HepG2 (cell line): ENCODE data around the gene ADIPOR2. TPM values are rescaled to one million over a fixed set of nuclear protein-coding genes. Genes with fewer than 3 reads are reported as not detected.

Experiments
- ATAC-seq: fragments of 200-7000 bp; cut with Tn5 transposase; 3 replicates; pipeline ENCODE4 v1.9.1; 2020; ENCODE audit warnings: mild to moderate bottlenecking, moderate library complexity
- BruUV-seq: library from RNA; stranded (reverse); fragments of 400-500 nt; replicated peaks from 2 replicates; lab custom pipeline; 2021; lab: Mats Ljungman, UMichigan
- CTCF ChIA-PET: fragments of 300-600 bp; formaldehyde crosslinking; extraction: SDS; loops from one replicate; lab custom pipeline; 2021; ENCODE audit warnings: low total read pairs, inconsistent platforms, low intra/inter-chr PET ratio; lab: Yijun Ruan, JAX
- POLR2A ChIA-PET: fragments of 350-600 bp; sonication (Branson Sonifier 250); formaldehyde crosslinking; loops from one replicate; lab custom pipeline; 2020; ENCODE audit warnings: antibody characterized with exemption, inconsistent platforms; lab: Yijun Ruan, JAX
- DNase-seq: peaks from one replicate; pipeline ENCODE4 v3.0.0-alpha.2; 2015; ENCODE audit warnings: low spot score
- FAIRE-seq: peaks from 3 replicates; lab custom pipeline; 2011; peaks lifted over from hg19 to GRCh38; lab: Jason Lieb, UNC
- H2AFZ ChIP-seq: one replicate; pipeline ENCODE4 v1.6.1; 2011; ENCODE audit warnings: low read length, inconsistent platforms
- H3K27ac ChIP-seq: fragments of 300-600 bp; 3 replicates; pipeline ENCODE4 v1.8.0; 2011; ENCODE audit warnings: mixed run types, mild to moderate bottlenecking, mixed read lengths, low read length, inconsistent platforms; ENCODE audit not compliant: insufficient read depth; ENCODE audit errors: extremely low read length
- H3K27me3 ChIP-seq, 2 experiments: fragments of 200-600 bp in 1 of 2; 2 replicates in 1 of 2; 3 replicates in 1 of 2; pipeline versions ENCODE4 v1.6.0 to v1.8.0; 2011; ENCODE audit warnings: low read length in 2 of 2, mild to moderate bottlenecking in 2 of 2, moderate library complexity in 2 of 2, inconsistent platforms in 1 of 2; ENCODE audit not compliant: insufficient read depth in 2 of 2, control insufficient read depth in 1 of 2
- H3K36me3 ChIP-seq, 2 experiments: fragments of 200-600 bp in 1 of 2; replicated peaks in 1 of 2; 2 replicates in 1 of 2; 3 replicates in 1 of 2; pipeline versions ENCODE4 v1.5.1 to v1.8.0; 2011; ENCODE audit warnings: low read length in 2 of 2, inconsistent platforms in 1 of 2; ENCODE audit not compliant: insufficient read depth in 2 of 2, control insufficient read depth in 1 of 2
- H3K4me1 ChIP-seq: 2 replicates; pipeline ENCODE4 v1.5.1; 2012; ENCODE audit warnings: low read length, inconsistent platforms; ENCODE audit not compliant: insufficient read depth
- H3K4me2 ChIP-seq: 2 replicates; pipeline ENCODE4 v1.6.0; 2011; ENCODE audit warnings: low read depth, low read length, inconsistent platforms
- H3K4me3 ChIP-seq, 3 experiments: fragments of 200-600 bp in 1 of 3; sonication (generic), shearing (Covaris generic) in 1 of 3; replicated peaks in 1 of 3; 2 replicates each; pipeline ENCODE4 v1.5.1; 2011 to 2016; ENCODE audit warnings: low read length in 3 of 3, inconsistent platforms in 2 of 3, low read depth in 2 of 3, mild to moderate bottlenecking in 2 of 3, control low read depth in 1 of 3, mixed read lengths in 1 of 3; ENCODE audit not compliant: insufficient read depth in 1 of 3
- H3K79me2 ChIP-seq: one replicate; pipeline ENCODE4 v1.6.1; 2011; ENCODE audit warnings: low read length, inconsistent platforms; ENCODE audit not compliant: insufficient read depth
- H3K9ac ChIP-seq: 2 replicates; pipeline ENCODE4 v1.6.0; 2011; ENCODE audit warnings: mild to moderate bottlenecking, low read depth, low read length, inconsistent platforms; ENCODE audit not compliant: insufficient read depth
- H3K9me3 ChIP-seq: 2 replicates; pipeline ENCODE4 v1.5.1; 2012; ENCODE audit warnings: mild to moderate bottlenecking, low read length
- H4K20me1 ChIP-seq: 2 replicates; pipeline ENCODE4 v1.6.0; 2011; ENCODE audit warnings: inconsistent platforms, mild to moderate bottlenecking, low read length, moderate library complexity; ENCODE audit not compliant: insufficient read depth
- ARHGAP35 ChIP-seq: sonication (generic); formaldehyde crosslinking; IDR thresholded peaks from 2 replicates; pipeline ENCODE4 v1.9.0; 2022; ENCODE audit warnings: mild to moderate bottlenecking, inconsistent platforms, moderate library complexity, missing genetic modification reagents, borderline replicate concordance
- CENPT ChIP-seq: sonication (generic); formaldehyde crosslinking; IDR thresholded peaks from 2 replicates; pipeline ENCODE4 v1.8.0; 2022; ENCODE audit warnings: low read depth, mild to moderate bottlenecking, moderate library complexity, missing genetic modification reagents
- POLR2AphosphoS5 ChIP-seq: IDR thresholded peaks from 2 replicates; pipeline ENCODE4 v1.6.1; 2012; ENCODE audit warnings: low read depth, low read length
- RARG ChIP-seq: sonication (generic); formaldehyde crosslinking; IDR thresholded peaks from 2 replicates; pipeline ENCODE4 v1.4.0; 2020; ENCODE audit warnings: low read depth, mild to moderate bottlenecking, missing genetic modification reagents
- RBM39 ChIP-seq: fragments of 200-400 bp; formaldehyde crosslinking; IDR thresholded peaks from one replicate; pipeline ENCODE4 v1.6.1; 2018; ENCODE audit warnings: antibody characterized with exemption, mild to moderate bottlenecking, low read depth, low read length; ENCODE audit not compliant: poor library complexity, severe bottlenecking
- ZFX ChIP-seq: sonication (generic); formaldehyde crosslinking; IDR thresholded peaks from 2 replicates; pipeline ENCODE4 v1.4.0; 2020; ENCODE audit warnings: mild to moderate bottlenecking, low read depth, missing genetic modification reagents, moderate library complexity
- ZNF33A ChIP-seq: sonication (generic); formaldehyde crosslinking; IDR thresholded peaks from 2 replicates; pipeline ENCODE4 v1.5.1; 2020; ENCODE audit warnings: missing genetic modification reagents, mild to moderate bottlenecking, moderate library complexity, borderline replicate concordance
- ZNF547 ChIP-seq: sonication (generic); formaldehyde crosslinking; IDR thresholded peaks from 2 replicates; pipeline ENCODE4 v1.5.1; 2020; ENCODE audit warnings: mild to moderate bottlenecking, missing genetic modification reagents
- ZNF550 ChIP-seq: sonication (generic); formaldehyde crosslinking; IDR thresholded peaks from 2 replicates; pipeline ENCODE4 v1.4.0; 2020; ENCODE audit warnings: mild to moderate bottlenecking, missing genetic modification reagents, borderline replicate concordance
- WGBS: methylation state at CpG from one replicate; pipeline ENCODE4 v1.1.6; 2017; ENCODE audit warnings: low lambda C conversion rate; 5-methylcytosine and 5-hydroxymethylcytosine counted together
- in situ Hi-C: cut with HindIII; loops from 2 replicates; pipeline ENCODE4 v1.10.0; 2017; ENCODE audit warnings: low pct_unique_long_range_greater_than_20kb; ENCODE audit not compliant: extremely low pct_ligation_motif_present
- intact Hi-C: fragments of 100-400 bp; cut with micrococcal nuclease; formaldehyde crosslinking; loops from one replicate; pipeline ENCODE4 v1.10.0; 2022; ENCODE audit not compliant: unreplicated experiment
- polyA plus RNA-seq, 8 experiments: library from polyadenylated mRNA; depleted of rRNA in 3 of 8; stranded (reverse) in 7 of 8; unstranded in 1 of 8; fragments of >200 nt; fragmentation: Illumina TruSeq in 4 of 8; extraction: Trizol in 4 of 8; gene quantifications; 2 replicates each; pipeline versions ENCODE4 v1.2.1 to v1.2.3, GENCODE V29; 2011 to 2016; ENCODE audit warnings: low read depth in 4 of 8, missing spikeins in 1 of 8, mixed read lengths in 1 of 8; ENCODE audit not compliant: insufficient read depth in 1 of 8
- total RNA-seq, 5 experiments: library from RNA; depleted of rRNA; stranded (reverse); fragments of >200 nt; fragmentation: Illumina TruSeq; extraction: Trizol; gene quantifications; 2 replicates each; pipeline ENCODE4 v1.2.3, GENCODE V29; 2016; ENCODE audit warnings: low read depth in 1 of 5
- TF ChIP-seq, protein P1 (sequence below): sonication (generic); formaldehyde crosslinking; conservative IDR thresholded peaks from 2 replicates; pipeline ENCODE4 v1.8.0; 2022; ENCODE audit warnings: missing genetic modification reagents

The ADIPOR2 gene
- total and polyA plus RNA-seq, 2 of the 13 experiments (the other 11 are each of a cell fraction or from before 2014, with no cell fraction given): 35.2 to 52.2 TPM

GRCh38 chr12:1815108-1815507, 124.2 kb downstream of the ADIPOR2 start:
- in situ Hi-C loops: no loop called here
- Histone ChIP-seq H3K9me3 (no peaks in the 10 kb centered on the region), H3K36me3 (no peaks in the 10 kb centered on the region), H2AFZ (no peak overlapping the region), H3K4me1 (peaks cover 84% of the 10 kb centered on the region), H3K27ac (no peak overlapping the region), H3K79me2 (peaks cover 4% of the 10 kb centered on the region), H3K4me2 (no peak overlapping the region), H3K9ac (no peak overlapping the region), H3K27me3 (0 out of 5 replicates have a peak, but pooled peaks cover 0 to 8% of the 10 kb centered on the region in 2 experiments), H3K4me3 (no peak overlapping the region), H4K20me1 (no peaks in the 10 kb centered on the region)
- DNase-seq (no peak), ATAC-seq (no peak), FAIRE-seq (no peak)
- BruUV-seq: no TSS peak
- TF ChIP-seq ARHGAP35 (CRISPR knock-in tag) (no peak), RBM39 (no peak), ZFX (CRISPR knock-in tag) (no peak)
- ChIA-PET CTCF (no interaction called here), POLR2A (interaction anchor here (5.7 kb wide), 1 partner anchor 22 kb away, joined by 31 read pairs; no protein-coding TSS in a partner anchor)
- WGBS: 96% methylated on average over 3 of the region's 3 CpGs
- intact Hi-C loops: no loop called here

DNA sequence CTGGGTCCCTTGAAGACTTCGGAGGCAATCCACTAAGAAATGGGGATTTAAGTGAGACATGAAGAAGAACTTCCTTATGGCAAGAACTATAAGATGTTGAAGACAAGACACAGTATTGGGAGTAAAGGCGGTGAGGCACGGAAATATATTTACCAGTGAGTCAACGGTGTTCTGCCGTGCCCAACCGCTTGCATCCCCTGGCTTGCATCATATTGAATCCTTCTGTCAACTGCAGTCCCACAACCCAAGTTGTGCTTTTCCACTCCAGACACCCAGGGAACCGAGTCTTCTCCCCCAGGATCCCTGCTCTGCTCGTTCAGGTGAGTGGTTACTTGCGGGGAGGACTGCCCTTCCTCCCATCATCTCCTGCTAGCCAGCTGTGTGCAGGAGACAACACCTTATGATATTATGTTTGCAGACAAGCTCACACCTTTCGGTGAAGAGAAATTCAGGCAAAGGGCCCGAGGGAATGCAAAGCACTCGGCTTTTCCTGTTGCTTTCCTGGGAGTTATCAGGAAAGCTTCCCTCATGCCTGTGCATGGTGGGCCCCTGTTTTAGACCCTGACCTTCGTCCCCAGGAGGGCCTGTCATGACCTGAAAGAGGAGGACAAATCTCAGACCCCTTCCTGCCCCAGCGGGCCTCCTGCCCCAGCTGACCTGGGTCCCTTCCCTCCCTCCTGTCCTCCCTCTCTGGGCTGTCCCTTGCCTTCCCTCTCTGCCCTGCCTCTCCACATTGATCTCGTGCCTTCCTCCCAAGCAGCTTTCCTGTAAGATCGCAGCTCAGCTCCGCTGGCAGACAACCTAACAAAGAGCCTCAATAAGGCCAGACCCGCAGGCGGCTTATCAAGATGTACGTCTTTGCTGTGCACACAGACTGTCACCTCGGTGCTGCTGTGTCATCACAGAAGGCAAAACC, 125.2 kb downstream of the ADIPOR2 start:
- FAIRE-seq: peak; percentile 54
- no peak for TF ChIP-seq RARG
- no peak for TF ChIP-seq ZNF33A
- no peak for TF ChIP-seq ZNF547 (CRISPR knock-in tag)
- TF ChIP-seq CENPT (CRISPR knock-in tag): no peak
- TF ChIP-seq ZNF550 (CRISPR knock-in tag): no peak
- no peak for TF ChIP-seq POLR2AphosphoS5
- TF ChIP-seq, protein P1, sequence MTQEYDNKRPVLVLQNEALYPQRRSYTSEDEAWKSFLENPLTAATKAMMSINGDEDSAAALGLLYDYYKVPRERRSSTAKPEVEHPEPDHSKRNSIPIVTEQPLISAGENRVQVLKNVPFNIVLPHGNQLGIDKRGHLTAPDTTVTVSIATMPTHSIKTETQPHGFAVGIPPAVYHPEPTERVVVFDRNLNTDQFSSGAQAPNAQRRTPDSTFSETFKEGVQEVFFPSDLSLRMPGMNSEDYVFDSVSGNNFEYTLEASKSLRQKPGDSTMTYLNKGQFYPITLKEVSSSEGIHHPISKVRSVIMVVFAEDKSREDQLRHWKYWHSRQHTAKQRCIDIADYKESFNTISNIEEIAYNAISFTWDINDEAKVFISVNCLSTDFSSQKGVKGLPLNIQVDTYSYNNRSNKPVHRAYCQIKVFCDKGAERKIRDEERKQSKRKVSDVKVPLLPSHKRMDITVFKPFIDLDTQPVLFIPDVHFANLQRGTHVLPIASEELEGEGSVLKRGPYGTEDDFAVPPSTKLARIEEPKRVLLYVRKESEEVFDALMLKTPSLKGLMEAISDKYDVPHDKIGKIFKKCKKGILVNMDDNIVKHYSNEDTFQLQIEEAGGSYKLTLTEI (CRISPR knock-in tag): no peak

More for the DNA sequence above, 125.2 kb downstream of the ADIPOR2 start:
- no peaks in the 10 kb centered on the region for H3K9me3 ChIP-seq
- POLR2A ChIA-PET: interaction anchor here (1.2 to 1.3 kb wide), 2 partner anchors 124 to 125 kb away, joined by 3 read pairs; partner anchors contain the start of gene ADIPOR2
- DNase-seq: peak; percentile 48
- in situ Hi-C loops (no loop called here), intact Hi-C loops (no loop called here)
- no peaks in the 10 kb centered on the region for H3K36me3 ChIP-seq
- no TSS peak for BruUV-seq
- CTCF ChIA-PET: no interaction called here
- H3K27ac ChIP-seq: peak overlapping the region; percentile 73
- H3K27me3 ChIP-seq: peaks cover 2 to 18% of the 10 kb centered on the region in 2 experiments; a peak in 3 of 5 replicates
- ATAC-seq: peak; percentile 36
- 8% methylated on average over 20 of the region's 21 CpGs for WGBS
- peak overlapping the region; percentile 85 for H3K4me2 ChIP-seq
- H3K4me3 ChIP-seq: peak overlapping the region; percentile 35 to 54 (median 42); a peak in 4 of 6 replicates
- H3K9ac ChIP-seq: peak overlapping the region; percentile 38
- peaks cover 75% of the 10 kb centered on the region for H3K4me1 ChIP-seq
- H3K79me2 ChIP-seq: no peaks in the 10 kb centered on the region
- H4K20me1 ChIP-seq: no peaks in the 10 kb centered on the region
- H2AFZ ChIP-seq: no peak overlapping the region
